ENCODE data around the gene DNAJC21.

Gene DNAJC21

DNA sequence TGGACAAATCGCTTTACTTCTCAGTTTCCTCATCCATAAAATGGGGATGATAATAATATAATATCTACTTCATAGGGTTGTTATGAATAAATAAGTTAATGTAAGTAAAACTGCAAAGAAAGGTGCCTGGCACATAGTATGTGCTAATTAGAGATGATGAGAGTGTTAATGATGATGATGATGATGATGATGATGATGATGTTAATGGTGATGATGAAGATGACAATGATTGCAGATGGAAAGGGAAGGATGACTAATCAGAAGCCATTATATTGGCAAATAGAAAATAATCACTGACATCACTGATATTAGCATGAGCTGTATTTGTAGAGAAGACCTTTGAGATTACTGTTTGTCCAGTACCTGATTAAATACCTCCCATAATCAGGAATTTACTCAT lies 34.6 kb upstream of the DNAJC21 start:
- DNase-seq (ENCODE audit: low read depth): no peak
- H3K4me3 ChIP-seq (ENCODE audit: low read depth, low read length): no peak overlapping the region
- no peak for TF ChIP-seq CTCF (IDR thresholded peaks at IDR 0.05; ENCODE audit: low read depth, low read length, missing control alignments)

GRCh38 chr5:34895641-34896419 lies 33.5 kb upstream of the DNAJC21 start:
- TF ChIP-seq CTCF (IDR thresholded peaks at IDR 0.05; ENCODE audit: low read depth, low read length, missing control alignments): no peak
- no peak for DNase-seq (ENCODE audit: low read depth)
- no peak overlapping the region for H3K4me3 ChIP-seq (ENCODE audit: low read depth, low read length)

DNA sequence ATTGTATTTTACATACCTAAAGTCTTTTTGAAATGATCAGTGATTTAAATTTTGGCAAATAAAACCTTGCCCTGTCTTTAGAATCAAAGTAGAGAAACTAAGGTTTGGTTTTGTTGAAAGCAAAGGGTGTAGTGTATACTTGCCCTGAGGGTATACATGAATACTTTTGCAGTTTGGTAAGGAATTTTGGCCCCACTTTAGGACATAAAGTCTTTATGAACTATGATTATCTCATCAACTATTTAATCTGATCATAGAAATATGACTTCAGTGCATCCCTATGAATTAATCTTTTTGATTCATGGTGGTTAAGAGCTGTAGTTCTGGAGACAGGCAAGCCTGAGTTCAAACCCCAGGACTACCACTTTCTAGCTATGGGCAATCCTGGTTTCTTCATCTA lies 31.7 kb upstream of the DNAJC21 start:
- DNase-seq (ENCODE audit: low read depth): no peak
- no peak overlapping the region for H3K4me3 ChIP-seq (ENCODE audit: low read depth, low read length)
- no peak for TF ChIP-seq CTCF (IDR thresholded peaks at IDR 0.05; ENCODE audit: low read depth, low read length, missing control alignments)

GRCh38 chr5:34898258-34898895 lies 31.0 kb upstream of the DNAJC21 start:
- no peak overlapping the region for H3K4me3 ChIP-seq (ENCODE audit: low read depth, low read length)
- peak; percentile 31 for DNase-seq (ENCODE audit: low read depth)
- TF ChIP-seq CTCF (IDR thresholded peaks at IDR 0.05; ENCODE audit: low read depth, low read length, missing control alignments): peak; percentile 76

- no peak overlapping the region for H3K4me3 ChIP-seq (ENCODE audit: low read depth, low read length)
- no peak for TF ChIP-seq CTCF (IDR thresholded peaks at IDR 0.05; ENCODE audit: low read depth, low read length, missing control alignments)
- DNase-seq (ENCODE audit: low read depth): no peak
These were observed 30.3 kb upstream of the DNAJC21 start for GRCh38 chr5:34899066-34899465.

- H3K4me3 ChIP-seq (ENCODE audit: low read depth, low read length): no peak overlapping the region
- no peak for DNase-seq (ENCODE audit: low read depth)
- no peak for TF ChIP-seq CTCF (IDR thresholded peaks at IDR 0.05; ENCODE audit: low read depth, low read length, missing control alignments)
These were observed 28.7 kb upstream of the DNAJC21 start for GRCh38 chr5:34900652-34901051.
